B cell (primary cell): ENCODE data around the gene BHLHE23. TPM values are rescaled to one million over a fixed set of nuclear protein-coding genes. Genes with fewer than 3 reads are reported as not detected.

ENCODE experiments used
- ATAC-seq: fragments of 200-7000 bp; cut with Tn5 transposase; one replicate; pipeline ENCODE4 v1.10.0; 2021; ENCODE audit warnings: low read depth, mild to moderate bottlenecking, moderate number of reproducible peaks, moderate library complexity
- CTCF ChIA-PET: fragments of 350-600 bp; sonication (Branson Sonifier 250); formaldehyde crosslinking; loops from one replicate; lab custom pipeline; 2021; ENCODE audit warnings: antibody characterized with exemption, inconsistent platforms; lab: Charles Lee
- POLR2A ChIA-PET: fragments of 350-600 bp; sonication (Branson Sonifier 250); formaldehyde crosslinking; loops from one replicate; lab custom pipeline; 2021; ENCODE audit warnings: antibody characterized with exemption; lab: Charles Lee
- DNase-seq: peaks from one replicate; pipeline ENCODE4 v3.0.0; 2013
- H2AFZ ChIP-seq: 2 replicates; pipeline ENCODE4 v1.6.1; 2012; ENCODE audit warnings: mild to moderate bottlenecking, low read depth, low read length; ENCODE audit not compliant: insufficient read depth, poor library complexity, severe bottlenecking
- H3K27ac ChIP-seq, 2 donors: 1 replicate in 1 of 2; 2 replicates in 1 of 2; pipeline ENCODE4 v1.5.1; 2012 to 2013; ENCODE audit warnings: low read length in 2 of 2, mild to moderate bottlenecking in 2 of 2, moderate library complexity in 1 of 2
- H3K27me3 ChIP-seq, 4 experiments: fragments of 200-600 bp in 1 of 4; sonication (generic) in 1 of 4; replicated peaks in 1 of 4; 1 replicate in 2 of 4; 2 replicates in 2 of 4; pipeline versions ENCODE4 v1.6.1 to v1.7.0; 2013 to 2016; ENCODE audit warnings: low read length in 3 of 4, mild to moderate bottlenecking in 2 of 4, mixed read lengths in 1 of 4, moderate library complexity in 1 of 4; ENCODE audit not compliant: insufficient read depth in 4 of 4, control insufficient read depth in 3 of 4; ENCODE audit errors: control extremely low read depth in 1 of 4
- H3K36me3 ChIP-seq, 2 experiments: replicated peaks in 1 of 2; 1 replicate in 1 of 2; 2 replicates in 1 of 2; pipeline versions ENCODE4 v1.6.1 to v1.7.1; 2013; ENCODE audit warnings: low read length in 1 of 2; ENCODE audit not compliant: insufficient read depth in 2 of 2, control insufficient read depth in 1 of 2; ENCODE audit errors: control extremely low read depth in 1 of 2, extremely low read depth in 1 of 2
- H3K4me1 ChIP-seq, 2 donors: fragments of 200-600 bp in 1 of 2; sonication (generic) in 1 of 2; 1 replicate in 1 of 2; 2 replicates in 1 of 2; pipeline versions ENCODE4 v1.5.1 to v1.6.1; 2013 to 2017; ENCODE audit warnings: low read length in 2 of 2; ENCODE audit not compliant: control insufficient read depth in 2 of 2, insufficient read depth in 2 of 2
- H3K4me2 ChIP-seq: replicated peaks from 2 replicates; pipeline ENCODE3; 2012; ENCODE audit warnings: mild to moderate bottlenecking, low read depth, low read length; ENCODE audit not compliant: poor library complexity, severe bottlenecking
- H3K4me3 ChIP-seq, 5 experiments: fragments of 200-600 bp in 1 of 5; sonication (generic) in 1 of 5; 1 replicate in 3 of 5; 2 replicates in 2 of 5; pipeline versions ENCODE4 v1.5.1 to v1.7.0; 2011 to 2016; ENCODE audit warnings: low read length in 4 of 5, mild to moderate bottlenecking in 4 of 5, low read depth in 2 of 5, control low read depth in 1 of 5, moderate library complexity in 1 of 5; ENCODE audit not compliant: insufficient read depth in 1 of 5; ENCODE audit errors: control extremely low read depth in 1 of 5, extremely low read depth in 1 of 5
- H3K79me2 ChIP-seq: fragments of 200-600 bp; sonication (generic); one replicate; pipeline ENCODE4 v1.6.0; 2016; ENCODE audit warnings: low read length; ENCODE audit not compliant: control insufficient read depth, insufficient read depth
- H3K9ac ChIP-seq: fragments of 200-600 bp; sonication (generic); 2 replicates; pipeline ENCODE4 v1.6.1; 2017; ENCODE audit warnings: mild to moderate bottlenecking, low read length, moderate library complexity
- H3K9me3 ChIP-seq, 3 donors: one replicate each; pipeline versions ENCODE4 v1.6.1 to v1.7.1; 2013; ENCODE audit warnings: low read length in 2 of 3; ENCODE audit not compliant: control insufficient read depth in 2 of 3, insufficient read depth in 1 of 3; ENCODE audit errors: control extremely low read depth in 1 of 3
- H4K20me1 ChIP-seq: 2 replicates; pipeline ENCODE4 v1.6.0; 2012; ENCODE audit warnings: mild to moderate bottlenecking, low read length; ENCODE audit not compliant: insufficient read depth, control insufficient read depth, poor library complexity, severe bottlenecking
- H3K27ac Mint-ChIP-seq: one replicate; pipeline ENCODE4 v1.8.0; 2021; ENCODE audit warnings: mixed read lengths
- H3K27me3 Mint-ChIP-seq: one replicate; pipeline ENCODE4 v1.8.0; 2021; ENCODE audit warnings: mixed read lengths
- H3K4me1 Mint-ChIP-seq: one replicate; pipeline ENCODE4 v1.8.0; 2021; ENCODE audit warnings: mixed read lengths
- H3K4me3 Mint-ChIP-seq: one replicate; pipeline ENCODE4 v1.8.0; 2021; ENCODE audit warnings: mixed read lengths
- H3K9me3 Mint-ChIP-seq: one replicate; pipeline ENCODE4 v1.8.0; 2022; ENCODE audit warnings: mixed read lengths; ENCODE audit not compliant: insufficient read depth
- EZH2 ChIP-seq: IDR thresholded peaks from 2 replicates; pipeline ENCODE4 v1.6.1; 2012; ENCODE audit warnings: borderline replicate concordance, low read depth, mild to moderate bottlenecking, moderate library complexity, low read length; ENCODE audit not compliant: insufficient read depth, poor library complexity, severe bottlenecking
- WGBS: methylation state at CpG from one replicate; pipeline ENCODE4 v1.1.5; 2013; ENCODE audit warnings: missing lambda C conversion rate; ENCODE audit not compliant: insufficient coverage; 5-methylcytosine and 5-hydroxymethylcytosine counted together
- intact Hi-C: fragments of 100-400 bp; cut with micrococcal nuclease; formaldehyde crosslinking; loops from one replicate; pipeline ENCODE4 v1.10.0; 2022
- polyA plus RNA-seq: library from polyadenylated mRNA; depleted of rRNA; stranded (reverse); fragments of >200 nt; gene quantifications from 2 replicates; pipeline ENCODE4 v1.2.3, GENCODE V29; 2012
- total RNA-seq, 2 donors: library from RNA; stranded (reverse); fragments of 120-200 nt in 1 of 2; gene quantifications; 1 replicate in 1 of 2; 2 replicates in 1 of 2; pipeline versions ENCODE4 v1.2.3 to v1.2.4, GENCODE V29; 2013 to 2022
- TF ChIP-seq, protein P1 (sequence below): fragments of 200-600 bp; IDR thresholded peaks from one replicate; pipeline ENCODE4 v1.8.0; 2022; ENCODE audit warnings: antibody characterized with exemption, mild to moderate bottlenecking

Gene BHLHE23
- total and polyA plus RNA-seq, 2 donors (not counting 1 experiment from before 2014, with no cell fraction given): not detected

DNA sequence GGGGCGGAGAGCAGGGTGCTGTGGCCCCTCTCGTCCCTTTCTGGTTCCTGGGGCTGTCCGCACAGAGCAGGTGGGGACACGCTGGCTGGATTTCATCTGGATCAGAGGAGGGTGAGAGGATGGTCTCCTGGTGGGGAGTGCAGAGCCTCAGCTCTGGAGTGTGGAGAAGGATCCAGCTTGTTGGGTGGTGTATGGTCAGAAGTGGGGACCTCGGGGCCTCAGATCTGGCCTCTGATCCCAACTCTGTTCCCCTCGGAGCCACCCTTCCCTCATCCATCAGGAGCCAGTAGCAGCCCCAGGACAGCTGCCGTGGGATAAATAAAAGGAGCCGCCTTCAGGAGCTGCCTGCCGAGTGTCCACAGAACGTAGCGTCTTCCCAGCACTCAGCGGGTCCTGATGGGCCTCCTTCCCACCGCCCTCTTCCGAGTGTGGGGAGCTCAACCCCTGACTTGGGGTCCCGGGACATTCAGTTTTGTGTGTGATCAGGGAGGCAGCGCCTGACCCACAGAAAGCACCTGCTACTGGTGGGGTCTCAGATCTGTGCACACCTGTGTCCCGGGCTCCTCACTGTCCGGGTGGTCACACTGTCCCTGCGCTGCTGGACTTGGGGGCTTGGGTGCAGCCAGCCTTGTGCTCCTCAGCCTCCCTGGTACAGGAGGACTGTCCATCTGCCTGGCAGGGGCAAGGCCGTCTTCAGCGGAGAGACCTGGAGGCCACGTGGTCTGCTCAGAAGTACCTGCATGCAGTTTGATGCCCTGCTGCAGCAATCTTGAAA lies 25.4 kb upstream of the BHLHE23 start:
- H3K27ac ChIP-seq: no peak overlapping the region
- ChIA-PET POLR2A (no interaction called here), CTCF (no interaction called here)
- no peak for DNase-seq
- Mint-ChIP-seq H3K27me3 (peaks cover 32% of the 10 kb centered on the region), H3K4me1 (peaks cover 17% of the 10 kb centered on the region), H3K4me3 (no peak overlapping the region), H3K27ac (no peak overlapping the region), H3K9me3 (no peaks in the 10 kb centered on the region)
- no peak overlapping the region for H3K4me3 ChIP-seq
- peaks cover 0 to 30% (median 0%) of the 10 kb centered on the region in 3 donors for H3K9me3 ChIP-seq
- peaks cover 13 to 18% of the 10 kb centered on the region in 2 donors for H3K4me1 ChIP-seq
- H3K9ac ChIP-seq: no peak overlapping the region
- H3K79me2 ChIP-seq: no peaks in the 10 kb centered on the region
- intact Hi-C loops: no loop called here
- H3K36me3 ChIP-seq: no peaks in the 10 kb centered on the region
- no peak overlapping the region for H2AFZ ChIP-seq
- H4K20me1 ChIP-seq: no peaks in the 10 kb centered on the region
- TF ChIP-seq, protein P1, sequence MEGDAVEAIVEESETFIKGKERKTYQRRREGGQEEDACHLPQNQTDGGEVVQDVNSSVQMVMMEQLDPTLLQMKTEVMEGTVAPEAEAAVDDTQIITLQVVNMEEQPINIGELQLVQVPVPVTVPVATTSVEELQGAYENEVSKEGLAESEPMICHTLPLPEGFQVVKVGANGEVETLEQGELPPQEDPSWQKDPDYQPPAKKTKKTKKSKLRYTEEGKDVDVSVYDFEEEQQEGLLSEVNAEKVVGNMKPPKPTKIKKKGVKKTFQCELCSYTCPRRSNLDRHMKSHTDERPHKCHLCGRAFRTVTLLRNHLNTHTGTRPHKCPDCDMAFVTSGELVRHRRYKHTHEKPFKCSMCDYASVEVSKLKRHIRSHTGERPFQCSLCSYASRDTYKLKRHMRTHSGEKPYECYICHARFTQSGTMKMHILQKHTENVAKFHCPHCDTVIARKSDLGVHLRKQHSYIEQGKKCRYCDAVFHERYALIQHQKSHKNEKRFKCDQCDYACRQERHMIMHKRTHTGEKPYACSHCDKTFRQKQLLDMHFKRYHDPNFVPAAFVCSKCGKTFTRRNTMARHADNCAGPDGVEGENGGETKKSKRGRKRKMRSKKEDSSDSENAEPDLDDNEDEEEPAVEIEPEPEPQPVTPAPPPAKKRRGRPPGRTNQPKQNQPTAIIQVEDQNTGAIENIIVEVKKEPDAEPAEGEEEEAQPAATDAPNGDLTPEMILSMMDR: no peak
- TF ChIP-seq EZH2: no peak
- WGBS: 75% methylated on average over 20 of the region's 22 CpGs
- peaks cover 0 to 46% (median 7%) of the 10 kb centered on the region in 4 experiments for H3K27me3 ChIP-seq
- no peak for ATAC-seq
- peak overlapping the region; percentile 80 for H3K4me2 ChIP-seq
